B cell (primary cell): ENCODE results near the gene GTPBP6. TPM values are rescaled to one million over a fixed set of nuclear protein-coding genes. Genes with fewer than 3 reads are reported as not detected.
"Not testable (repeated sequence)": the region's sequence is repeated elsewhere in the genome, so short reads cannot be mapped to it uniquely, and the experiment has no call there.

Experiments used
- ATAC-seq: fragments of 200-7000 bp; cut with Tn5 transposase; one replicate; pipeline ENCODE4 v1.10.0; 2021; ENCODE audit warnings: low read depth, mild to moderate bottlenecking, moderate number of reproducible peaks, moderate library complexity
- CTCF ChIA-PET: fragments of 350-600 bp; sonication (Branson Sonifier 250); formaldehyde crosslinking; loops from one replicate; lab custom pipeline; 2021; ENCODE audit warnings: antibody characterized with exemption, inconsistent platforms; lab: Charles Lee
- POLR2A ChIA-PET: fragments of 350-600 bp; sonication (Branson Sonifier 250); formaldehyde crosslinking; loops from one replicate; lab custom pipeline; 2021; ENCODE audit warnings: antibody characterized with exemption; lab: Charles Lee
- DNase-seq: peaks from one replicate; pipeline ENCODE4 v3.0.0; 2013
- H2AFZ ChIP-seq: 2 replicates; pipeline ENCODE4 v1.6.1; 2012; ENCODE audit warnings: mild to moderate bottlenecking, low read depth, low read length; ENCODE audit not compliant: insufficient read depth, poor library complexity, severe bottlenecking
- H3K27ac ChIP-seq, 2 donors: 1 replicate in 1 of 2; 2 replicates in 1 of 2; pipeline ENCODE4 v1.5.1; 2012 to 2013; ENCODE audit warnings: low read length in 2 of 2, mild to moderate bottlenecking in 2 of 2, moderate library complexity in 1 of 2
- H3K27me3 ChIP-seq, 4 experiments: fragments of 200-600 bp in 1 of 4; sonication (generic) in 1 of 4; replicated peaks in 1 of 4; 1 replicate in 2 of 4; 2 replicates in 2 of 4; pipeline versions ENCODE4 v1.6.1 to v1.7.0; 2013 to 2016; ENCODE audit warnings: low read length in 3 of 4, mild to moderate bottlenecking in 2 of 4, mixed read lengths in 1 of 4, moderate library complexity in 1 of 4; ENCODE audit not compliant: insufficient read depth in 4 of 4, control insufficient read depth in 3 of 4; ENCODE audit errors: control extremely low read depth in 1 of 4
- H3K36me3 ChIP-seq, 2 experiments: replicated peaks in 1 of 2; 1 replicate in 1 of 2; 2 replicates in 1 of 2; pipeline versions ENCODE4 v1.6.1 to v1.7.1; 2013; ENCODE audit warnings: low read length in 1 of 2; ENCODE audit not compliant: insufficient read depth in 2 of 2, control insufficient read depth in 1 of 2; ENCODE audit errors: control extremely low read depth in 1 of 2, extremely low read depth in 1 of 2
- H3K4me1 ChIP-seq, 2 donors: fragments of 200-600 bp in 1 of 2; sonication (generic) in 1 of 2; 1 replicate in 1 of 2; 2 replicates in 1 of 2; pipeline versions ENCODE4 v1.5.1 to v1.6.1; 2013 to 2017; ENCODE audit warnings: low read length in 2 of 2; ENCODE audit not compliant: control insufficient read depth in 2 of 2, insufficient read depth in 2 of 2
- H3K4me2 ChIP-seq: replicated peaks from 2 replicates; pipeline ENCODE3; 2012; ENCODE audit warnings: mild to moderate bottlenecking, low read depth, low read length; ENCODE audit not compliant: poor library complexity, severe bottlenecking
- H3K4me3 ChIP-seq, 5 experiments: fragments of 200-600 bp in 1 of 5; sonication (generic) in 1 of 5; 1 replicate in 3 of 5; 2 replicates in 2 of 5; pipeline versions ENCODE4 v1.5.1 to v1.7.0; 2011 to 2016; ENCODE audit warnings: low read length in 4 of 5, mild to moderate bottlenecking in 4 of 5, low read depth in 2 of 5, control low read depth in 1 of 5, moderate library complexity in 1 of 5; ENCODE audit not compliant: insufficient read depth in 1 of 5; ENCODE audit errors: control extremely low read depth in 1 of 5, extremely low read depth in 1 of 5
- H3K79me2 ChIP-seq: fragments of 200-600 bp; sonication (generic); one replicate; pipeline ENCODE4 v1.6.0; 2016; ENCODE audit warnings: low read length; ENCODE audit not compliant: control insufficient read depth, insufficient read depth
- H3K9ac ChIP-seq: fragments of 200-600 bp; sonication (generic); 2 replicates; pipeline ENCODE4 v1.6.1; 2017; ENCODE audit warnings: mild to moderate bottlenecking, low read length, moderate library complexity
- H3K9me3 ChIP-seq, 3 donors: one replicate each; pipeline versions ENCODE4 v1.6.1 to v1.7.1; 2013; ENCODE audit warnings: low read length in 2 of 3; ENCODE audit not compliant: control insufficient read depth in 2 of 3, insufficient read depth in 1 of 3; ENCODE audit errors: control extremely low read depth in 1 of 3
- H4K20me1 ChIP-seq: 2 replicates; pipeline ENCODE4 v1.6.0; 2012; ENCODE audit warnings: mild to moderate bottlenecking, low read length; ENCODE audit not compliant: insufficient read depth, control insufficient read depth, poor library complexity, severe bottlenecking
- H3K27ac Mint-ChIP-seq: one replicate; pipeline ENCODE4 v1.8.0; 2021; ENCODE audit warnings: mixed read lengths
- H3K27me3 Mint-ChIP-seq: one replicate; pipeline ENCODE4 v1.8.0; 2021; ENCODE audit warnings: mixed read lengths
- H3K4me1 Mint-ChIP-seq: one replicate; pipeline ENCODE4 v1.8.0; 2021; ENCODE audit warnings: mixed read lengths
- H3K4me3 Mint-ChIP-seq: one replicate; pipeline ENCODE4 v1.8.0; 2021; ENCODE audit warnings: mixed read lengths
- H3K9me3 Mint-ChIP-seq: one replicate; pipeline ENCODE4 v1.8.0; 2022; ENCODE audit warnings: mixed read lengths; ENCODE audit not compliant: insufficient read depth
- EZH2 ChIP-seq: IDR thresholded peaks from 2 replicates; pipeline ENCODE4 v1.6.1; 2012; ENCODE audit warnings: borderline replicate concordance, low read depth, mild to moderate bottlenecking, moderate library complexity, low read length; ENCODE audit not compliant: insufficient read depth, poor library complexity, severe bottlenecking
- WGBS: methylation state at CpG from one replicate; pipeline ENCODE4 v1.1.5; 2013; ENCODE audit warnings: missing lambda C conversion rate; ENCODE audit not compliant: insufficient coverage; 5-methylcytosine and 5-hydroxymethylcytosine counted together
- intact Hi-C: fragments of 100-400 bp; cut with micrococcal nuclease; formaldehyde crosslinking; loops from one replicate; pipeline ENCODE4 v1.10.0; 2022
- polyA plus RNA-seq: library from polyadenylated mRNA; depleted of rRNA; stranded (reverse); fragments of >200 nt; gene quantifications from 2 replicates; pipeline ENCODE4 v1.2.3, GENCODE V29; 2012
- total RNA-seq, 2 donors: library from RNA; stranded (reverse); fragments of 120-200 nt in 1 of 2; gene quantifications; 1 replicate in 1 of 2; 2 replicates in 1 of 2; pipeline versions ENCODE4 v1.2.3 to v1.2.4, GENCODE V29; 2013 to 2022
- TF ChIP-seq, protein P1 (sequence below): fragments of 200-600 bp; IDR thresholded peaks from one replicate; pipeline ENCODE4 v1.8.0; 2022; ENCODE audit warnings: antibody characterized with exemption, mild to moderate bottlenecking

GTPBP6 gene
- total and polyA plus RNA-seq, 2 donors (not counting 1 experiment from before 2014, with no cell fraction given): 72.9 to 82.9 TPM

- no peak for TF ChIP-seq EZH2
- TF ChIP-seq, protein P1, sequence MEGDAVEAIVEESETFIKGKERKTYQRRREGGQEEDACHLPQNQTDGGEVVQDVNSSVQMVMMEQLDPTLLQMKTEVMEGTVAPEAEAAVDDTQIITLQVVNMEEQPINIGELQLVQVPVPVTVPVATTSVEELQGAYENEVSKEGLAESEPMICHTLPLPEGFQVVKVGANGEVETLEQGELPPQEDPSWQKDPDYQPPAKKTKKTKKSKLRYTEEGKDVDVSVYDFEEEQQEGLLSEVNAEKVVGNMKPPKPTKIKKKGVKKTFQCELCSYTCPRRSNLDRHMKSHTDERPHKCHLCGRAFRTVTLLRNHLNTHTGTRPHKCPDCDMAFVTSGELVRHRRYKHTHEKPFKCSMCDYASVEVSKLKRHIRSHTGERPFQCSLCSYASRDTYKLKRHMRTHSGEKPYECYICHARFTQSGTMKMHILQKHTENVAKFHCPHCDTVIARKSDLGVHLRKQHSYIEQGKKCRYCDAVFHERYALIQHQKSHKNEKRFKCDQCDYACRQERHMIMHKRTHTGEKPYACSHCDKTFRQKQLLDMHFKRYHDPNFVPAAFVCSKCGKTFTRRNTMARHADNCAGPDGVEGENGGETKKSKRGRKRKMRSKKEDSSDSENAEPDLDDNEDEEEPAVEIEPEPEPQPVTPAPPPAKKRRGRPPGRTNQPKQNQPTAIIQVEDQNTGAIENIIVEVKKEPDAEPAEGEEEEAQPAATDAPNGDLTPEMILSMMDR: no peak
- H3K4me1 Mint-ChIP-seq: no peaks in the 10 kb centered on the region
- no peak overlapping the region for H3K4me2 ChIP-seq
- ChIA-PET POLR2A (no interaction called here), CTCF (no interaction called here)
- H3K36me3 ChIP-seq: peaks cover 7 to 64% of the 10 kb centered on the region in 2 experiments
- no peak for DNase-seq
- H3K79me2 ChIP-seq: no peaks in the 10 kb centered on the region
- no peaks in the 10 kb centered on the region for H3K27me3 ChIP-seq
- no peaks in the 10 kb centered on the region for H4K20me1 ChIP-seq
- no peaks in the 10 kb centered on the region for H3K9me3 Mint-ChIP-seq
- no peak for ATAC-seq
- no peak overlapping the region for H3K27ac ChIP-seq
- intact Hi-C loops: no loop called here
- H3K9ac ChIP-seq: no peak overlapping the region
- H3K4me1 ChIP-seq: no peaks in the 10 kb centered on the region
- no peak overlapping the region for H2AFZ ChIP-seq
- WGBS: 98% methylated on average over 58 of the region's 58 CpGs
- H3K27ac Mint-ChIP-seq: no peak overlapping the region
- no peak overlapping the region for H3K4me3 ChIP-seq
- H3K4me3 Mint-ChIP-seq: no peak overlapping the region
- H3K9me3 ChIP-seq: peaks cover 0 to 26% (median 0%) of the 10 kb centered on the region in 3 donors
- no peaks in the 10 kb centered on the region for H3K27me3 Mint-ChIP-seq
Observed at GRCh38 chrX:307261-308111, 11.1 kb downstream of the GTPBP6 start.

GRCh38 chrX:306614-307251 is 11.9 kb downstream of the GTPBP6 start:
- WGBS: 97% methylated on average over 3 of the region's 3 CpGs
- H3K4me2 ChIP-seq, DNase-seq, H3K27ac Mint-ChIP-seq, H4K20me1 ChIP-seq, H2AFZ ChIP-seq, H3K4me3 Mint-ChIP-seq, H3K27me3 Mint-ChIP-seq, H3K27me3 ChIP-seq, H3K4me1 Mint-ChIP-seq, CTCF ChIA-PET, H3K4me1 ChIP-seq, H3K27ac ChIP-seq, intact Hi-C loops, H3K4me3 ChIP-seq, POLR2A ChIA-PET, H3K9me3 Mint-ChIP-seq, H3K9ac ChIP-seq, ATAC-seq, H3K79me2 ChIP-seq: not testable (repeated sequence)
- Histone ChIP-seq H3K9me3 (peaks cover 0 to 27% (median 0%) of the 10 kb centered on the region in 3 donors), H3K36me3 (peaks cover 3 to 57% of the 10 kb centered on the region in 2 experiments)

- H3K27ac ChIP-seq, ATAC-seq, H2AFZ ChIP-seq, CTCF ChIA-PET, H3K27me3 Mint-ChIP-seq, H3K27me3 ChIP-seq, H3K27ac Mint-ChIP-seq, H3K9me3 Mint-ChIP-seq, H3K9ac ChIP-seq, POLR2A ChIA-PET, intact Hi-C loops, H3K4me2 ChIP-seq, H3K4me3 Mint-ChIP-seq, H3K4me1 Mint-ChIP-seq, H3K4me3 ChIP-seq, H4K20me1 ChIP-seq, DNase-seq, H3K4me1 ChIP-seq, H3K79me2 ChIP-seq: not testable (repeated sequence)
- Histone ChIP-seq H3K9me3 (peaks cover 0 to 30% (median 0%) of the 10 kb centered on the region in 3 donors), H3K36me3 (peaks cover 2 to 49% of the 10 kb centered on the region in 2 experiments)
- WGBS: 98% methylated on average over 7 of the region's 12 CpGs
Observed at GRCh38 chrX:305781-306613, 12.6 kb downstream of the GTPBP6 start.
